Esophagus muscularis mucosa (tissue), 4 donors: ENCODE results near the gene GUCA2B. TPM values are rescaled to one million over a fixed set of nuclear protein-coding genes. Genes with fewer than 3 reads are reported as not detected.

Experiments
- DNase-seq: peaks from one replicate; pipeline ENCODE4 v3.0.0-alpha.2; 2017; ENCODE audit errors: extremely low spot score
- H3K27ac ChIP-seq, 4 donors: fragments of 200-600 bp; sonication (generic); replicated peaks in 1 of 4; 1 replicate in 3 of 4; 2 replicates in 1 of 4; pipeline ENCODE4 v1.5.1; 2016 to 2019; ENCODE audit warnings: mild to moderate bottlenecking in 1 of 4
- H3K27me3 ChIP-seq, 4 donors: fragments of 200-600 bp; sonication (generic); one replicate each; pipeline versions ENCODE4 v1.5.1 to v1.6.0; 2016 to 2019
- H3K36me3 ChIP-seq, 4 donors: fragments of 200-600 bp; sonication (generic); one replicate each; pipeline ENCODE4 v1.5.1; 2016 to 2019
- H3K4me1 ChIP-seq, 4 donors: fragments of 200-600 bp; sonication (generic); one replicate each; pipeline ENCODE4 v1.5.1; 2016 to 2019
- H3K4me3 ChIP-seq, 4 donors: fragments of 200-600 bp; sonication (generic); 1 replicate in 2 of 4; 2 replicates in 2 of 4; pipeline ENCODE4 v1.5.1; 2016 to 2019; ENCODE audit warnings: mild to moderate bottlenecking in 4 of 4, moderate library complexity in 1 of 4
- H3K9me3 ChIP-seq, 4 donors: fragments of 200-600 bp; sonication (generic); 1 replicate in 3 of 4; 2 replicates in 1 of 4; pipeline ENCODE4 v1.5.1; 2016 to 2019
- CTCF ChIP-seq, 3 experiments: fragments of 200-600 bp in 2 of 3; fragments of 450-650 bp in 1 of 3; sonication (generic) in 2 of 3; IDR thresholded peaks; one replicate each; pipeline ENCODE4 v1.5.1; 2017 to 2019; ENCODE audit warnings: antibody characterized with exemption in 3 of 3, mild to moderate bottlenecking in 2 of 3, moderate library complexity in 1 of 3
- EP300 ChIP-seq: sonication (generic); formaldehyde crosslinking; IDR thresholded peaks from one replicate; pipeline ENCODE4 v1.6.1; 2017; ENCODE audit warnings: antibody characterized with exemption
- POLR2A ChIP-seq: fragments of 450-650 bp; IDR thresholded peaks from one replicate; pipeline ENCODE4 v1.6.1; 2017; ENCODE audit warnings: antibody characterized with exemption, moderate library complexity, mild to moderate bottlenecking, low read depth
- POLR2AphosphoS5 ChIP-seq, 2 donors: sonication (generic); formaldehyde crosslinking; IDR thresholded peaks; one replicate each; pipeline ENCODE4 v1.6.1; 2017; ENCODE audit warnings: antibody characterized with exemption in 2 of 2
- WGBS: methylation state at CpG from one replicate; pipeline ENCODE4 v1.1.5; 2018; 5-methylcytosine and 5-hydroxymethylcytosine counted together
- intact Hi-C: fragments of 100-400 bp; cut with DNase I; formaldehyde crosslinking; loops from one replicate; pipeline ENCODE4 v1.15.1; 2023
- total RNA-seq, 4 donors: library from RNA; depleted of rRNA; stranded (reverse); fragments of >200 nt; gene quantifications; one replicate each; pipeline versions ENCODE4 v1.1.0 to v1.2.1, GENCODE V29; 2016

The GUCA2B gene
- total RNA-seq, 4 donors from 2014 or later: not detected

GRCh38 chr1:42163536-42164503 lies 10.6 kb downstream of the GUCA2B start:
- intact Hi-C loops: no loop called here
- Histone ChIP-seq H3K4me1 (peaks cover 9 to 16% (median 11%) of the 10 kb centered on the region in 4 donors), H3K27me3 (peaks cover 0 to 44% (median 0%) of the 10 kb centered on the region in 4 donors), H3K9me3 (peaks cover 0 to 20% (median 8%) of the 10 kb centered on the region in 4 donors), H3K36me3 (no peaks in the 10 kb centered on the region), H3K4me3 (no peak overlapping the region), H3K27ac (no peak overlapping the region)
- 94% methylated on average over 9 of the region's 16 CpGs for WGBS
- TF ChIP-seq EP300 (no peak), POLR2AphosphoS5 (IDR thresholded peaks at IDR 0.05) (no peak), CTCF (IDR thresholded peaks at IDR 0.05) (no peak), POLR2A (no peak)
- DNase-seq: no peak

- H3K36me3 ChIP-seq: no peaks in the 10 kb centered on the region
- TF ChIP-seq CTCF (IDR thresholded peaks at IDR 0.05) (no peak), POLR2A (no peak), POLR2AphosphoS5 (IDR thresholded peaks at IDR 0.05) (no peak), EP300 (no peak)
- H3K4me3 ChIP-seq: no peak within 1 kb of the TSS
- no peak for DNase-seq
- H3K27ac ChIP-seq: no peak within 1 kb of the TSS
- peaks cover 9 to 16% (median 11%) of the 10 kb centered on the region in 4 donors for H3K4me1 ChIP-seq
- intact Hi-C loops: no loop called here
- WGBS: 83% methylated on average over 21 of the region's 24 CpGs
- H3K27me3 ChIP-seq: peaks cover 0 to 45% (median 0%) of the 10 kb centered on the region in 4 donors
- peaks cover 0 to 13% (median 8%) of the 10 kb centered on the region in 4 donors for H3K9me3 ChIP-seq
Measured at GRCh38 chr1:42164551-42165420, 11.6 kb downstream of the GUCA2B start, which contains the start of gene GUCA2A. Gene GUCA2A, minus strand, starts transcription at chr1:42164745. Its CDS starts 33 bp downstream, at chr1:42164712.

- H3K27ac ChIP-seq: no peak overlapping the region
- no peaks in the 10 kb centered on the region for H3K36me3 ChIP-seq
- no peak overlapping the region for H3K4me3 ChIP-seq
- no peak for TF ChIP-seq POLR2A
- no peak for TF ChIP-seq EP300
- TF ChIP-seq CTCF (IDR thresholded peaks at IDR 0.05): no peak
- TF ChIP-seq POLR2AphosphoS5 (IDR thresholded peaks at IDR 0.05): no peak
- peaks cover 0 to 9% (median 4%) of the 10 kb centered on the region in 4 donors for H3K9me3 ChIP-seq
- 52% methylated on average over 10 of the region's 12 CpGs for WGBS
- DNase-seq: no peak
- H3K4me1 ChIP-seq: peaks cover 9 to 16% (median 11%) of the 10 kb centered on the region in 4 donors
- intact Hi-C loops: no loop called here
- H3K27me3 ChIP-seq: peaks cover 0 to 52% (median 0%) of the 10 kb centered on the region in 4 donors
Measured at GRCh38 chr1:42165511-42166210, 12.5 kb downstream of the GUCA2B start.

GRCh38 chr1:42167611-42168390 lies 14.6 kb downstream of the GUCA2B start:
- Histone ChIP-seq H3K4me3 (no peak overlapping the region), H3K4me1 (peaks cover 14 to 36% (median 14%) of the 10 kb centered on the region in 4 donors), H3K27me3 (peaks cover 0 to 51% (median 0%) of the 10 kb centered on the region in 4 donors), H3K36me3 (no peaks in the 10 kb centered on the region), H3K27ac (no peak overlapping the region), H3K9me3 (no peaks in the 10 kb centered on the region)
- DNase-seq: no peak
- TF ChIP-seq POLR2AphosphoS5 (IDR thresholded peaks at IDR 0.05) (no peak), EP300 (no peak), POLR2A (no peak), CTCF (IDR thresholded peaks at IDR 0.05) (no peak)
- intact Hi-C loops: no loop called here
- WGBS: 82% methylated on average over 21 of the region's 21 CpGs
